ENCODE results near the gene LTBP2.
A peak's percentile ranks its signal among the peaks of the same experiment; 100 is the strongest.

LTBP2 gene

GRCh38 chr14:74522740-74523139, 89.3 kb downstream of the LTBP2 start:
- no peak for DNase-seq

GRCh38 chr14:74521756-74522155, 90.3 kb downstream of the LTBP2 start:
- no peak for DNase-seq

GRCh38 chr14:74519316-74520074, 92.5 kb downstream of the LTBP2 start:
- no peak for DNase-seq

GRCh38 chr14:74518221-74518620, 93.8 kb downstream of the LTBP2 start:
- DNase-seq: no peak

- no peak for DNase-seq
Measured at GRCh38 chr14:74517731-74518130, 94.3 kb downstream of the LTBP2 start.

- DNase-seq: no peak
Measured at GRCh38 chr14:74516451-74517160, 95.4 kb downstream of the LTBP2 start.

- DNase-seq: no peak
Measured at GRCh38 chr14:74515891-74516412, 96.1 kb downstream of the LTBP2 start.

- peak; percentile 73 for DNase-seq
Measured at GRCh38 chr14:74514471-74514941, 97.5 kb downstream of the LTBP2 start.

- no peak for DNase-seq
Measured at GRCh38 chr14:74511966-74512830, 99.8 kb downstream of the LTBP2 start.

- no peak for DNase-seq
Measured at GRCh38 chr14:74510959-74511409, 101.1 kb downstream of the LTBP2 start.

- DNase-seq: no peak
Measured at GRCh38 chr14:74510223-74510931, 101.7 kb downstream of the LTBP2 start.

- peak; percentile 21 for DNase-seq
Measured at GRCh38 chr14:74509587-74510222, 102.3 kb downstream of the LTBP2 start.

- peak; percentile 38 for DNase-seq
Measured at GRCh38 chr14:74508844-74509428, 103.1 kb downstream of the LTBP2 start.

GRCh38 chr14:74508292-74508731, 103.7 kb downstream of the LTBP2 start:
- peak; percentile 36 for DNase-seq

GRCh38 chr14:74507840-74508239, 104.2 kb downstream of the LTBP2 start:
- peak; percentile 34 for DNase-seq

- peak; percentile 25 for DNase-seq
Measured at GRCh38 chr14:74507085-74507484, 105.0 kb downstream of the LTBP2 start.

- DNase-seq: peak; percentile 42
Measured at GRCh38 chr14:74506411-74506851, 105.6 kb downstream of the LTBP2 start.

GRCh38 chr14:74505831-74506230, 106.2 kb downstream of the LTBP2 start:
- DNase-seq: peak; percentile 23

- DNase-seq: no peak
Measured at GRCh38 chr14:74504874-74505720, 106.9 kb downstream of the LTBP2 start.

GRCh38 chr14:74504412-74504811, 107.6 kb downstream of the LTBP2 start:
- DNase-seq: no peak
